Left ventricle myocardium superior (tissue), 1 donor: ENCODE data around the gene CELA2B. TPM values are rescaled to one million over a fixed set of nuclear protein-coding genes. Genes with fewer than 3 reads are reported as not detected.

Experiments
- total RNA-seq: library from RNA; stranded (reverse); fragmentation: NEBNext Ultra II Directional; extraction: Animal tissue kit (Norgen Biotek cat#: 25700); gene quantifications from one replicate; pipeline ENCODE4 v1.2.1, GENCODE V29; 2021
- donor health status: DM: no; HTN: yes; CAD: no; lungs with severe emphysema.

Gene CELA2B
- total RNA-seq, 1 donor from 2014 or later: not detected

Other genes starting within 250 kb of the CELA2B start
- gene FHAD1, start 228.9 kb upstream of the CELA2B start, total RNA-seq: not detected
- 12.6 TPM for gene EFHD2, start 66.2 kb upstream of the CELA2B start, total RNA-seq
- not detected for gene CTRC, start 37.7 kb upstream of the CELA2B start, total RNA-seq
- gene CELA2A, start 19.4 kb upstream of the CELA2B start, total RNA-seq: not detected
- gene CASP9, start 48.1 kb downstream of the CELA2B start, total RNA-seq: 14.9 TPM
- 17.1 TPM for gene DNAJC16, start 50.7 kb downstream of the CELA2B start, total RNA-seq
- not detected for gene AGMAT, start 108.9 kb downstream of the CELA2B start, total RNA-seq
- 21.9 TPM for gene DDI2, start 141.4 kb downstream of the CELA2B start, total RNA-seq
- 95.2 TPM for gene PLEKHM2, start 208.2 kb downstream of the CELA2B start, total RNA-seq